Left lung (tissue), 10 donors: Measurements from ENCODE around the gene RASA1. TPM values are rescaled to one million over a fixed set of nuclear protein-coding genes. Genes with fewer than 3 reads are reported as not detected.

Source experiments
- ATAC-seq: fragments of 200-7000 bp; cut with Tn5 transposase; one replicate; pipeline ENCODE4 v1.9.1; 2020; ENCODE audit warnings: moderate library complexity
- DNase-seq, 4 donors: peaks; one replicate each; pipeline ENCODE4 v3.0.0-alpha.2; 2013 to 2020
- H3K27ac ChIP-seq, 2 donors: fragments of 200-600 bp; sonication (generic) in 1 of 2; one replicate each; pipeline versions ENCODE4 v1.5.0 to v1.8.0; 2020 to 2021
- H3K27me3 ChIP-seq, 2 donors: fragments of 200-600 bp; sonication (generic) in 1 of 2; one replicate each; pipeline versions ENCODE4 v1.5.0 to v1.8.0; 2020 to 2021
- H3K36me3 ChIP-seq, 2 donors: fragments of 200-600 bp; sonication (generic) in 1 of 2; one replicate each; pipeline versions ENCODE4 v1.5.0 to v1.8.0; 2020 to 2021
- H3K4me1 ChIP-seq, 2 donors: fragments of 200-600 bp; one replicate each; pipeline ENCODE4 v1.8.0; 2021
- H3K4me3 ChIP-seq, 2 donors: fragments of 200-600 bp; sonication (generic) in 1 of 2; one replicate each; pipeline versions ENCODE4 v1.5.0 to v1.8.0; 2020 to 2021; ENCODE audit warnings: mild to moderate bottlenecking in 1 of 2
- H3K9me3 ChIP-seq, 2 donors: fragments of 200-600 bp; sonication (generic) in 1 of 2; one replicate each; pipeline versions ENCODE4 v1.5.0 to v1.8.0; 2020 to 2021
- intact Hi-C, 2 donors: fragments of 100-400 bp; cut with DNase I; formaldehyde crosslinking; loops; one replicate each; pipeline versions ENCODE4 v1.11.2 to v1.14.2; 2022
- polyA plus RNA-seq, 6 donors: library from polyadenylated mRNA; unstranded; fragments of 120-200 nt; gene quantifications; one replicate each; pipeline ENCODE4 v1.2.1, GENCODE V29; 2013; ENCODE audit not compliant: insufficient read length in 6 of 6
- total RNA-seq, 2 donors: library from RNA; stranded (reverse); fragmentation: NEBNext Ultra II Directional; extraction: Animal tissue kit (Norgen Biotek cat#: 25700); gene quantifications; one replicate each; pipeline ENCODE4 v1.2.1, GENCODE V29; 2021
- TF ChIP-seq, protein P1 (sequence below), 2 donors: fragments of 200-600 bp; sonication (generic) in 1 of 2; IDR thresholded peaks; one replicate each; pipeline versions ENCODE4 v1.5.0 to v1.8.0; 2021; ENCODE audit warnings: antibody characterized with exemption in 2 of 2
- donor health status: DM: no; HTN: yes; CAD: no.
- donor health status: DM: no; HTN: no; CAD: no.

Gene RASA1
- total and polyA plus RNA-seq, 8 donors: 27.7 to 60.7 (median 54.1) TPM

DNA sequence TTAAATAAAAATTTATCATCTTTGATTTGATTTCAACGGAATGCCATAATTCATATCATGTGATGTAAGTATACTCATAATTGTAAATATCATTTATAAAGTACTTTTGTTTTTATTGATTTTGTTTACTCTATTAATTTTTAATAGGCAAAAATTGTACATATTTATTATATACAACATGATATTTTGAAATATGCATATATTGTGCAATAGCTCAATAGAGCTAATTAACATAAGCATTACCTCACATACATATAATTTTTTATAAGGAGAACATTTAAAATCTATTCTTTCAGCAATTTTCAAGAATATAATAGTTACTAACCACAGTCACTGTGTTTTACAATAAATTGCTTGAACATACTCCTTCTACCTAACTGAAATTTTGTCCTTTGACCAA, 170.0 kb downstream of the RASA1 start:
- no peaks in the 10 kb centered on the region for H3K36me3 ChIP-seq
- intact Hi-C loops: no loop called here
- no peaks in the 10 kb centered on the region for H3K4me1 ChIP-seq
- H3K9me3 ChIP-seq: peaks cover 0 to 5% of the 10 kb centered on the region in 2 donors
- H3K4me3 ChIP-seq: no peak overlapping the region
- TF ChIP-seq, protein P1, sequence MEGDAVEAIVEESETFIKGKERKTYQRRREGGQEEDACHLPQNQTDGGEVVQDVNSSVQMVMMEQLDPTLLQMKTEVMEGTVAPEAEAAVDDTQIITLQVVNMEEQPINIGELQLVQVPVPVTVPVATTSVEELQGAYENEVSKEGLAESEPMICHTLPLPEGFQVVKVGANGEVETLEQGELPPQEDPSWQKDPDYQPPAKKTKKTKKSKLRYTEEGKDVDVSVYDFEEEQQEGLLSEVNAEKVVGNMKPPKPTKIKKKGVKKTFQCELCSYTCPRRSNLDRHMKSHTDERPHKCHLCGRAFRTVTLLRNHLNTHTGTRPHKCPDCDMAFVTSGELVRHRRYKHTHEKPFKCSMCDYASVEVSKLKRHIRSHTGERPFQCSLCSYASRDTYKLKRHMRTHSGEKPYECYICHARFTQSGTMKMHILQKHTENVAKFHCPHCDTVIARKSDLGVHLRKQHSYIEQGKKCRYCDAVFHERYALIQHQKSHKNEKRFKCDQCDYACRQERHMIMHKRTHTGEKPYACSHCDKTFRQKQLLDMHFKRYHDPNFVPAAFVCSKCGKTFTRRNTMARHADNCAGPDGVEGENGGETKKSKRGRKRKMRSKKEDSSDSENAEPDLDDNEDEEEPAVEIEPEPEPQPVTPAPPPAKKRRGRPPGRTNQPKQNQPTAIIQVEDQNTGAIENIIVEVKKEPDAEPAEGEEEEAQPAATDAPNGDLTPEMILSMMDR (IDR thresholded peaks at IDR 0.05): no peak
- DNase-seq (no peak), ATAC-seq (no peak)
- no peaks in the 10 kb centered on the region for H3K27me3 ChIP-seq
- H3K27ac ChIP-seq: no peak overlapping the region

DNA sequence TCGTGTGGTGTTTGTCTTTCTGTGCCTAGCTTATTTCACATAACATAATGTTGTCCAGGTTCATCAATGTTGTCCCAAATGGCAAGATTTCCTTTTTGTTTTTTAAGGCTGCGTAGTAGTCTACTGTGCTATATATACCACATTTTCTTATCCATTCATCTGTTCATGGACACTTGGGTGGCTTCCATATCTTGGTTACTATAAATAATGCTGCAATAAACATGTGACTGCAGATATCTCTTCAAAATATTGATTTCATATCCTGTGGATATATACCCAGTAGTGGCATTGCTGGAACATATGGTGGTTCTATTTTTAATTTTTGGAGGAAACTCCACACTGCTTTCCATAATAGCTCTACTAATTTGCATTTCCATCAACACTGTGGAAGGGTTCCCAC, 170.5 kb downstream of the RASA1 start:
- ATAC-seq (no peak), DNase-seq (no peak)
- no peaks in the 10 kb centered on the region for H3K4me1 ChIP-seq
- intact Hi-C loops: no loop called here
- no peak overlapping the region for H3K27ac ChIP-seq
- no peak overlapping the region for H3K4me3 ChIP-seq
- no peaks in the 10 kb centered on the region for H3K36me3 ChIP-seq
- H3K9me3 ChIP-seq: peaks cover 0 to 5% of the 10 kb centered on the region in 2 donors
- H3K27me3 ChIP-seq: no peaks in the 10 kb centered on the region
- TF ChIP-seq, protein P1 (IDR thresholded peaks at IDR 0.05): no peak

Other genes with a start within 250 kb of the RASA1 start
- gene CCNH, start 145.0 kb downstream of the RASA1 start, total RNA-seq: 10 to 100 TPM; 31.9 to 50.1 TPM
- 10 to 100 TPM; 39.5 to 59.2 (median 52.6) TPM for gene CCNH, start 145.0 kb downstream of the RASA1 start, polyA plus RNA-seq